COLO668 (cell line): ENCODE results near the gene DKK3.

Source experiments
- DNase-seq: peaks from one replicate; lab custom pipeline; 2025; ENCODE audit not compliant: unreplicated experiment; lab: John Stamatoyannopoulos, UW

The DKK3 gene

GRCh38 chr11:11948242-11948947 is 60.0 kb downstream of the DKK3 start:
- DNase-seq: no peak

GRCh38 chr11:11947825-11948224 is 60.6 kb downstream of the DKK3 start:
- DNase-seq: no peak

- no peak for DNase-seq
Measured at GRCh38 chr11:11946878-11947277, 61.5 kb downstream of the DKK3 start.

GRCh38 chr11:11946180-11946579 is 62.2 kb downstream of the DKK3 start:
- DNase-seq: no peak

- DNase-seq: no peak
Measured at GRCh38 chr11:11944444-11944843, 64.0 kb downstream of the DKK3 start.

GRCh38 chr11:11942668-11943067 is 65.8 kb downstream of the DKK3 start:
- DNase-seq: no peak

- no peak for DNase-seq
Measured at GRCh38 chr11:11940551-11940950, 67.9 kb downstream of the DKK3 start.

GRCh38 chr11:11937957-11938356 is 70.5 kb downstream of the DKK3 start:
- DNase-seq: no peak

- DNase-seq: no peak
Measured at GRCh38 chr11:11937433-11937832, 71.0 kb downstream of the DKK3 start.

- no peak for DNase-seq
Measured at GRCh38 chr11:11935536-11935935, 72.9 kb downstream of the DKK3 start.

GRCh38 chr11:11931461-11932055 is 76.9 kb downstream of the DKK3 start:
- no peak for DNase-seq

GRCh38 chr11:11929920-11930319 is 78.5 kb downstream of the DKK3 start:
- no peak for DNase-seq

GRCh38 chr11:11923828-11924227 is 84.6 kb downstream of the DKK3 start:
- DNase-seq: no peak

- DNase-seq: no peak
Measured at GRCh38 chr11:11916981-11917399, 91.4 kb downstream of the DKK3 start.

GRCh38 chr11:11915625-11916024 is 92.8 kb downstream of the DKK3 start:
- DNase-seq: no peak

GRCh38 chr11:11913395-11913794 is 95.0 kb downstream of the DKK3 start:
- DNase-seq: no peak
